ENCODE data around the gene FLOT1.

The FLOT1 gene

GRCh38 chr6:30703011-30703410, 39.5 kb downstream of the FLOT1 start:
- Histone ChIP-seq H2AFZ (ENCODE audit: low read depth, low read length, severe bottlenecking) (no peak overlapping the region), H3F3A (ENCODE audit: insufficient read depth) (0 out of 2 replicates have a peak, but pooled peaks cover 4% of the 10 kb centered on the region), H3K9ac (ENCODE audit: low read length) (no peak overlapping the region), H3K4me2 (ENCODE audit: low read depth, low read length, poor library complexity, severe bottlenecking) (no peak overlapping the region), H3K79me2 (ENCODE audit: insufficient read depth, low read length) (no peaks in the 10 kb centered on the region), H3K4me3 (ENCODE audit: insufficient read depth, low read length, poor library complexity, severe bottlenecking) (no peak overlapping the region), H4K20me1 (ENCODE audit: low read depth, low read length) (no peaks in the 10 kb centered on the region), H3K27ac (ENCODE audit: low read depth, low read length) (no peak overlapping the region), H3K9me3 (ENCODE audit: insufficient read depth, low read length) (no peaks in the 10 kb centered on the region), H3K27me3 (ENCODE audit: low read length) (no peaks in the 10 kb centered on the region), H3K9me2 (replicated peaks; ENCODE audit: insufficient read depth, low read length) (no peaks in the 10 kb centered on the region), H3K36me3 (ENCODE audit: low read length) (peaks cover 4% of the 10 kb centered on the region; the same call in 1 of the 2 replicates)
- no peak for TF ChIP-seq CTCF (IDR thresholded peaks at IDR 0.05; ENCODE audit: insufficient read depth, low read length, poor library complexity, severe bottlenecking)
- TF ChIP-seq EZH2phosphoT487 (conservative IDR thresholded peaks at IDR 0.05; ENCODE audit: low read length), result no peak

GRCh38 chr6:30700340-30700739, 42.1 kb downstream of the FLOT1 start:
- no peak overlapping the region for H3K4me3 ChIP-seq (ENCODE audit: insufficient read depth, low read length, poor library complexity, severe bottlenecking)
- no peaks in the 10 kb centered on the region for H3K27me3 ChIP-seq (ENCODE audit: low read length)
- H3F3A ChIP-seq (ENCODE audit: insufficient read depth), result no peaks in the 10 kb centered on the region
- no peaks in the 10 kb centered on the region for H3K9me3 ChIP-seq (ENCODE audit: insufficient read depth, low read length)
- H3K36me3 ChIP-seq (ENCODE audit: low read length), result peaks cover 4% of the 10 kb centered on the region; the same call in 1 of the 2 replicates
- H3K27ac ChIP-seq (ENCODE audit: low read depth, low read length), result no peak overlapping the region
- H3K79me2 ChIP-seq (ENCODE audit: insufficient read depth, low read length), result no peaks in the 10 kb centered on the region
- H3K9ac ChIP-seq (ENCODE audit: low read length), result no peak overlapping the region
- no peak overlapping the region for H2AFZ ChIP-seq (ENCODE audit: low read depth, low read length, severe bottlenecking)
- no peaks in the 10 kb centered on the region for H4K20me1 ChIP-seq (ENCODE audit: low read depth, low read length)
- no peaks in the 10 kb centered on the region for H3K9me2 ChIP-seq (replicated peaks; ENCODE audit: insufficient read depth, low read length)
- TF ChIP-seq CTCF (IDR thresholded peaks at IDR 0.05; ENCODE audit: insufficient read depth, low read length, poor library complexity, severe bottlenecking) (no peak), EZH2phosphoT487 (conservative IDR thresholded peaks at IDR 0.05; ENCODE audit: low read length) (no peak)
- no peak overlapping the region for H3K4me2 ChIP-seq (ENCODE audit: low read depth, low read length, poor library complexity, severe bottlenecking)

- Histone ChIP-seq H3K9me3 (ENCODE audit: insufficient read depth, low read length) (no peaks in the 10 kb centered on the region), H3K36me3 (ENCODE audit: low read length) (peaks cover 4% of the 10 kb centered on the region; the same call in 1 of the 2 replicates), H3K9me2 (replicated peaks; ENCODE audit: insufficient read depth, low read length) (no peaks in the 10 kb centered on the region), H2AFZ (ENCODE audit: low read depth, low read length, severe bottlenecking) (no peak overlapping the region), H3F3A (ENCODE audit: insufficient read depth) (peaks cover 7% of the 10 kb centered on the region; the same call in 1 of the 2 replicates), H3K4me3 (ENCODE audit: insufficient read depth, low read length, poor library complexity, severe bottlenecking) (no peak overlapping the region), H3K27ac (ENCODE audit: low read depth, low read length) (no peak overlapping the region), H3K27me3 (ENCODE audit: low read length) (no peaks in the 10 kb centered on the region), H3K79me2 (ENCODE audit: insufficient read depth, low read length) (no peaks in the 10 kb centered on the region), H3K9ac (ENCODE audit: low read length) (no peak overlapping the region), H3K4me2 (ENCODE audit: low read depth, low read length, poor library complexity, severe bottlenecking) (no peak overlapping the region), H4K20me1 (ENCODE audit: low read depth, low read length) (no peaks in the 10 kb centered on the region)
- TF ChIP-seq EZH2phosphoT487 (conservative IDR thresholded peaks at IDR 0.05; ENCODE audit: low read length) (no peak), CTCF (IDR thresholded peaks at IDR 0.05; ENCODE audit: insufficient read depth, low read length, poor library complexity, severe bottlenecking) (no peak)
These were observed 46.1 kb downstream of the FLOT1 start for GRCh38 chr6:30696432-30696831.

All from SU-DHL-6 (cell line).